GM21381 (cell line): Measurements from ENCODE around the gene PYGM.

Source experiments
- ATAC-seq: cut with Tn5 transposase; IDR thresholded peaks from one replicate; pipeline ENCODE4 v1.9.1; 2021; ENCODE audit warnings: mild to moderate bottlenecking, moderate library complexity; ENCODE audit not compliant: unreplicated experiment

PYGM gene

DNA sequence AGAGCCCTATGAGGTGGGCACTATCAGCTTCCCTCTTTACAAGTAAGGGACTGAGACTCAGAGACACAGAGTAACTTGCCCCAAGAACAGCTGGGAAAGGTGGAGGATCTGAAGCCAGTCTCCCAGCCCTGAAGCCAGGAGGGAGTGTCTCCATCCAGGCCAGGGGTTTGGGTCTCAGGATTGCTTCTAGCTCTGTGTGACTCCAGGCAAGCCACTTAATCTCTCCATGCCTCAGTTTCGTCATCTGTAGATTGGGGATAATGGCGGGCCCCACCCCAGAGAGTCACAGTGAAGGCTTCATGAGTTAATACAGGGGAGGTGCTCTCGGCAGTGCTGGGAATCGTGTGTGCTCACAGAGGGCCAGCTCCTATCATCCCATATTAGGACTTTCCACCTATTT lies 32.7 kb upstream of the PYGM start:
- ATAC-seq = no peak

DNA sequence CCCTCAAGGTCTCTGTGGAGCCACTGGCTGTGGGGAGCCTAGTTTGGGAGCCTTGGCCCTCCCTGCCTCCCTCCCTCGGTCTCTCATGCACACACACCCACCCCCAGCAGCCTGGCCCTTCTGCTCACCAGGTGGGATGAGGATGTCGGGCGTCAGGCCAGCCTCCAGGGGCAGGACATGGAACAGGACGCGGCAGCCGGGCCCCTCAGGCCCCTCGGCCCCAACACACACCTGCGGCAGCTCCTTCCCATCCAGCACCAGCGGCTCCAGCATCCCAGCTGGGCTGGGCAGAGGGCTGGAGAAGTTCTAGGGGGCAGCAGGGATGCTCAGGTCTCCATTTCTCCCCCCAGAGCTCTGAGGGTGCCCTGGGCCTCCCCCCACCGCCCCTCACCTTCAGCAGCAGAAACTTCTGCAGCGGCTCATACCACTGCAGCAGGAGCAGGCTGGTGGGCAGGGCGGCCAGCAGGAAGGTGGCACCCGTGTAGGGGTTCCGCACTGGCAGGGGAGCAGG lies 32.1 kb upstream of the PYGM start:
- ATAC-seq = no peak

DNA sequence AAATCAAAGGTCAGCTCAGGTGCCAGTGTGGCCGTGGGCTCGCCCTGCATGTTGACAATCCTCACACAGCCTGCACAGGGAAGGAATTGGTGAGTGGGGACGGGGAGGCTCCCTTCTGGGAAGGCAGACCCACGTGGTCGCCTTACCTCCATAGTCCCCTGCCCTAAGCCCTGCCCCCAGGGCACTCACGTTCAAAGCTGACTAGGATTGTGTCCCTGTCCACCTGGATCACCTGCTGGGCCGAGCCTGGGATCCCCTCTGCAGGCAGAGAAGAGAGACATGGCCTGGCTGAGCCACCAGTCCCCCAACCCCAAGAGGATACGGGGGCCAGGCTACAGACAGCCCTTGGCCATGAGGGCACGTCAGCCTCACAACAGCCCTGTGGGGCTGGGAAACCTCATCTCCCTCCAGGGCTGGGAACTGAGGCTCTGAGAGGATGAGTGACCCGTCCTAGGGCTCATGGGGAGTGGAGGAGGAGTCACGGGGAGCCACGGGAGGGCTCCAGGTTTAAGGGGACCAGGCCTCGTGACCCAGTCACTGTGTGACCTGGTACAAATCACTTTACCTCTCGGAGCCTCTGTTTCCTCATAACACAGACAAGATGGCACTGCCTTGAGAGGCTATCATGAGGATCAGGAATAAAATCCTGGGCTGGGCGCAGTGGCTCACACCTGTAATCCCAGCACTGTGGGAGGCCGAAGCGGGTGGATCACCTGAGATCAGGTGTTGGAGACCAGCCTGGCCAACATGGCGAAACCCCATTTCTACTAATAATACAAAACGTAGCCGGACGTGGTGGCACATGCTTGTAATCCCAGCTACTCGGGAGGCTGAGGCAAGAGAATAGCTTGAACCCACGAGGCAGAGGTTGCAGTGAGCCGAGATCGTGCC lies 30.7 kb upstream of the PYGM start:
- ATAC-seq = no peak

DNA sequence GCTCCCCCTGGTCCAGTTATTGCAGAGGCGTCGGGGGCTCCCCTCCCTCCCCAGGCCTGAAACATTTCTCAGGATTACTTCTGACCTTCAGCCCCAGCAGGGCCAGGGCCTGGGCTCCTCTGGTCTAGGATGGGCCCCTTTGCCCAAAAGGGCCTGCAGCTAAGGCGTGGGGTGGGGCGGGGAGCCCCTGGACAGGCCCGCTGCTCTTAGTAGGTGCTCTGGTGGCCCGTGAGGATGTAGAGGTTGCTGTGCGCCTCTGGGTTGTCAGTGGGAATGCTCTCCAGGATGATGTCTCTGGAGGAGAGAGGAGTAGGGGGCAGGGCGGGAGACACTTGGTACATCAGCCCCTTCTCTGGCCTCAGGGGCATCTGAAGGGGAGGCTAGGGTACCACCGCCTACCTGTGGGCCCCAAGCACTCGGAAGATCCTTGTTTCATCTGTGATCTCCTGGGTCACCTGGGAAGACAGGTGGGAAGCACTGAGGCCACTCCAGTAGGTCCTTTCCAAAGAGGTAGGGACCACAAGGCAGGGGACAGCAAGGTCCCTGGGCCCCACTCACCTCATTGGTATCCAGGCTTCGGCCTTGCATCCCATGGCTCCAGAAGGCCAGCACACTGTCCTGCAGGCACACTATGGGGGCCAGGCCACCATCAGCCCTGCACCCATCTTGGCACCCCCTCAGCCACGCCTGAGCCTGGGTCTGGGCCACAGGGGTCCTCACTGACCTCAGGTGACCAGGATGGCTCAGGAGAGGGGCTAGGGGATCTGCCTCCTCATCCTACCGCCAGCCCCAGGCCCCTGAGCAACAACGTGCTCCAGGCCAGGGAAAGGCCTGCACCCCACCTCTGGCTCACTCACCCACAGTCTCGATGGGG lies 29.8 kb upstream of the PYGM start:
- ATAC-seq = no peak

DNA sequence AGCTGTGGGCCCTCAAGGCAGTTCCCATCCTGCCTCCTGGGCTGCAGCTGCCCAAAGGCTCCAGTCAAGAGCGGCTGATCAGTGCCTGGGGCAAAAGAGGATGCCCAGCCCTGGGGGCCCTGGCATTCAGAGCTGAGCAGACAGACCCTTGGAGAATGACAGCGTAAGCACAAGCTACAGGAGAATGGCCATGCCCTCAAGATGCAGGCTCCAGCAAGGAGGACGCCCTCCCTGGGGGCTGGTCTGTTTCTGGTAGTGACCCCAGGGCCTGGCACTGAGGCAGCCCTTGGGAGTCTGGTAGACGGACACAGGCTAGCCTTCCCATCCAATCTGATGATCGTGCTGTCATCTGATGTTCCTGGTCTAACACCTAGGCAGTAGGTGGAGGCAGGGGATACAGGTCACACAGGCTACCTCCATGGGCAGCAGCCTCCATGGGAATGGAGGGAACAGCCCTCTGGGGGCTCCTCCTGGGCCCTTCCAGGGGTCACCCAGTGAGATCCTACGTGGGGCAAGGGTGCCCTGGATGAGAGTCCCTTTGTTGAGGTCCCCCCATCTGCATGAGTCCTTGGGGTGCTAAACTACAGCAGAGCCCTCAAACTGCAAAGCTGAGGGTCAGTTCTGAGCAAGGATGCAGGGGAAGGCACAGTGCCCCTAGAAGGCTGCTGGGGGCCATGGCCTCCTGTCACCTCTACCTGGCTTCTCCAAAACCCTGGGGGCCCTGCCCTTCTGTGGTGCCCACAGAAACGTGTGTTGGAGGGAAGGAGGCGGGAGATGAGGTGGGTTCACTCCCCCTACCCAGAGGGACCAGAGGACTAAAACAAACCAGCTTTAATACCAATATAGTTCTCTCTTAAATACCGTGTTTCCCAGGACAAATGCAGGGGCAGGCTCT lies 28.8 kb upstream of the PYGM start:
- no peak for ATAC-seq

DNA sequence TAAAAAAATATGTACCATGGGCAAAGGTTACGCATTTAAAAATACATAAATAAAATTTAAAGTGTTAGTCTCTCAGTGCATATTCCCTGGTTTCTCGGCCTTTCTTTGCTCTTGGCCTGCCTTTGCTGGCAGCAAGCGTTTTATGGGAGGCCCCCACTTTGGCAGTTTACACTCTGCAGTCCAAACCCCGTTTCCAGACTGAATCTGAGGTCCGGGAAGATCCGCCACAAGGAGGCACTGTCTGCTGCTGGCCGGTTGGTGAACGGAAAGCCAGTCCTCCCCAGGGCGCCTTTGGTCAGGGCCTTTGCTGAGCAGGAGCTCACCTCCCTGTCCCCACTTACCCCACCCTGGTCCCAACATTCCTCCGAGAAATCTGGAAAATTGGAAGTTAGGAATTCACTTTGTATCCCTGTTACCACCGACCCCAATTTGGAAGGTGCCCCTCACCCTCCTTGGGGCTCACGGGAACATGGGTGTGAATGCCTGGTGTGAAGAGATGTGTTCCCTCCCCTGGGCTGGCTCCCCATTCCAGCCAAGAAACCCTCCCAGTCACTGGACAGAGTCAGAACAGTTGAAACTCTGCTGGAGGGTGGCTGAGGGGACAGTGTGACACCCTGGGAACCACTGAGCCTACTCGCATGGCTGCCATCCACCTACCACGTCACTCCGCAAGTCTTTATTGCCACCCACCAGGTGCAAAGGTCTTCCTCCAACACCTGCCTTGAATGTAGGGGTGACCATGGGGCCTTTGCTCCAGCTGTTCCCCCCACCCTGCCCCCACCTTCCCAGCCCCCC lies 27.9 kb upstream of the PYGM start:
- ATAC-seq = no peak

DNA sequence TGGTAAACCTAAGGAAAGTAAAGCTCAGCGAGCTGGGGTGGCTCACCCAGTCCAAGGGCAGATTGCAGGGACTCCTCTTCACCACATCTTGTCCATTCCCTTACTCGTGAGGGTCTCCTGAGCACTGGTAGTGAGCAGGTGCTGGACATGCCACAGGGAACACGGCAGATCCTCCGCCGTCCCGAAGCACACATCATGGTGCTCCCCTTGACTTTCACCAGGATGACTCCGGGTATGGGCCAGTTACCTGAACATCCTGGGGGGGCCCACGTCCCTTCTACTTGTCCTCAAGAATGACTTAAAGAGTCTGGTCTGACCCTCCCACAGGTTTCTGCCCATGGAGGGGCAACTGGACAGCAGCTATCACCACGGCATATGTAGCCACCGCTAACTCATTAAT lies 26.5 kb upstream of the PYGM start:
- ATAC-seq = no peak

- no peak for ATAC-seq
Observed at GRCh38 chr11:64784813-64785581, 25.2 kb upstream of the PYGM start.

- ATAC-seq = peak; percentile 68
Observed at GRCh38 chr11:64778473-64779298, 18.9 kb upstream of the PYGM start, which contains the start of gene SF1. Gene SF1, minus strand, starts transcription at chr11:64778542. Its CDS starts 150 bp downstream, at chr11:64778392.

GRCh38 chr11:64778223-64778472 lies 18.4 kb upstream of the PYGM start:
- ATAC-seq = peak; percentile 21

GRCh38 chr11:64777449-64778222 lies 17.9 kb upstream of the PYGM start:
- peak; percentile 23 for ATAC-seq

DNA sequence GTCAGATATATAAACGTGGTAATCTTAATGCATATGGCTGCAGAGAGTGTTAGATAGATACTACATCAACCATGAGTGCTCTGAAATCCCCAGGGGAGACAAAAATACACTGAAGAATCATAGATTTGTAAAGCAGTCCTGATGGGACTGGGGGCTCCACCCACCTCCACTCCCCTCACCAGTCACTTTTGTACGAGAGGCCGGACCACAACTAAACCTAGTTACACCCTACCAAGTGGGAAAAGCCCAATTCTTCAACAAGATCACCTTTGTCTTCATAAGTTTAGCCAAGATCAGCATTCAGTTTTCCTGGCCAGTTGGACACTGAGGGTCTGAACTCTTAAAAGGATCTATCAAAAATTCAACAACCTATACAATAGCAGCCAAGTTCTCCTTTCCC lies 17.1 kb upstream of the PYGM start:
- no peak for ATAC-seq

- no peak for ATAC-seq
Observed at GRCh38 chr11:64776425-64776824, 16.7 kb upstream of the PYGM start.

GRCh38 chr11:64774144-64774543 lies 14.4 kb upstream of the PYGM start:
- no peak for ATAC-seq

GRCh38 chr11:64772303-64773018 lies 12.7 kb upstream of the PYGM start:
- ATAC-seq = no peak

DNA sequence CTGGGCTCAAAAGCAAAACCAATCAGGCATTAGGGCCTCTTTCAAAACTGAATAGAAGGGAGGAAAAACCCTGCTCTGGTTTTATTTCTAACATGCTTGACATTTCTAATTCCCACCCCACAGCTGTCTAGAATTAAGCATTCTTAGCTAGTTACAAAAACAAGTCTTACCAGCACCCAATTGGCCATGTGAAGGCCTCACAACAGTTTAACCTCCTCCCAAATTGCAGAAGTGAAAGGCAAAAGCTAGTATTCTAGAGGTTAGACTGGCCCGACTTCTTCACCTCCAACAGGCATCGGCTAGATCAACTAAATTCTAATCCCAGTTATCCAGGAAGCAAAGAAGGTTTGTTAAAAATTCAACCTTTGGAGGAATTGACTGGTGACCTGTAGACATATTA lies 12.1 kb upstream of the PYGM start:
- ATAC-seq = no peak

DNA sequence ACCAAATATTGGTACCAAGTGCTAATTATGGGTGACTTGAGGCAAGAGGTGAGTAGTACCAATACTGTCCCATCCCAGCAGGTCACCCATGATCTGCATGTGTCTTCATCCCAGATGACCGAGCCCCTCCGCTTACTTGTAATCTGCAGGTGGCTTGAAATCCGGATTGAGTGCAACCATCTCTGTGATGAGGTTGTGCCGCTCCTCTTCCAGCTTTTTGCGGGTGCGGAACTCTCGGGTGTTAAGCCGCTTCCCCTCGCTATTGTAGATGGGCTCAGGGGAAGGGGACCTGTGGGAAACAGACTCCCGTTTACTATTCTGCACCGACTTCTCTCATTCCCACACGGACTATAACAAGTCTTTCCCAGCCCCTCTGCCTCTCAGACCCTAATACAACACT lies 10.3 kb upstream of the PYGM start:
- no peak for ATAC-seq
